Measurements from ENCODE around the gene CCR7.
A peak's percentile ranks its signal among the peaks of the same experiment; 100 is the strongest.
"Not testable (repeated sequence)": the region's sequence is repeated elsewhere in the genome, so short reads cannot be mapped to it uniquely, and the experiment has no call there.

Gene CCR7

DNA sequence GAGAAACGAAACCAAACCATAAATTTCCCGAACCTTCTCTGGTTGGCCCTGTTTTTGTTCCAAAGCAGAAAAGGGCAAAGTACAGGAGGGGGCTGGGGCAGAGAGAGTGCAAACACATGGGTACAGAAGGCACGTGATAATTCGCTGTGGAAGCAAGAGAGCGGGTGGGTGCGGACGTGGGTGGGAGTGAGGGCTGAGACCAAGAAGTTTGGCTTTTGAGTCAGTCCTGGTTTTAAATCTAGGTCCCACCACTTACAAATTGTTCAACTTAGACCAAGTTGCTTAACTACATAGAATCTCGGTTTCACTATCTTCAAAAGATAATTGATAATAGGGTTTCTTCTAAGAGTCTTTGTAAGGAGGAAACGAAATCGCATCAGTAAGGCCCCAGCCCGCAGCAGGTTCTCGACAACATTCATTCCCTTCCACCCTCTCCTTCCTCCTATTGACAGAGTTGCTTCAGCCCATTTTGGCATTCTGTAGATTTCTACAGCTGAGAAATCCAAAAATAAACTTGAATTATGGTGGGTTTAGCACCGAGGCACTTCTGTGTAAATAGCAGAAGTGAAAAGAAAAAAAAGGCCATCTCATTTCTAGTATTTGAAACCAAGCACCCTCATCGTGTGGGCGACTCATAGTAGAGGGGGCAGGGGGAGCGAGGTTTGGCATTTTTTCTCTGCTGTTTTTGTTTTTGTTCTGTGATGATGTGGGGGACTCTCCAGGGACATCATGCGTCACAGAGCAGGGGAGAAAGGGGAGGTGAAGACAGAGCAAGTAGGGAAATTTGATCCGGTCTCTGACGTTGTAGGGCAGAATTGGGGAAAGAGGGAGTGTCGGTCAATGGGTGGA lies 33.6 kb upstream of the CCR7 start:
- H4K20me1 ChIP-seq, result no peaks in the 10 kb centered on the region
- peaks cover 49 to 71% (median 62%) of the 10 kb centered on the region in 10 experiments for H3K4me1 ChIP-seq
- no peaks in the 10 kb centered on the region for H3K27me3 ChIP-seq
- peaks cover 0 to 9% (median 0%) of the 10 kb centered on the region in 11 experiments; a peak in 6 of 22 replicates for H3K9me3 ChIP-seq (replicated peaks in 1 of 11)
- H3K4me2 ChIP-seq, result peak overlapping the region; percentile 74 to 85 (median 79)
- H3K4me3 ChIP-seq, result peak overlapping the region in 8 of 10 experiments; percentile 5 to 56 (median 30); a peak in 10 of 20 replicates
- H3K9ac ChIP-seq, result peak overlapping the region; percentile 42 to 77 (median 69)
- peak overlapping the region; percentile 70 to 94 (median 86) for H3K27ac ChIP-seq
- TF ChIP-seq Cebpa-rat (IDR thresholded peaks at IDR 0.05), result peak in 5 of 11 experiments; percentile 50 to 79 (median 69); a peak in 10 of 22 replicates
- no peaks in the 10 kb centered on the region for H3K36me3 ChIP-seq

- H3K27me3 ChIP-seq, result no peaks in the 10 kb centered on the region
- H3K4me2 ChIP-seq, result peak overlapping the region; percentile 74 to 85 (median 79)
- H3K4me3 ChIP-seq, result peak overlapping the region in 1 of 10 experiments; percentile 56; a peak in 2 of 20 replicates
- TF ChIP-seq Cebpa-rat (IDR thresholded peaks at IDR 0.05), result no peak
- peaks cover 49 to 71% (median 61%) of the 10 kb centered on the region in 10 experiments for H3K4me1 ChIP-seq
- peaks cover 0 to 9% (median 0%) of the 10 kb centered on the region in 11 experiments; a peak in 6 of 22 replicates for H3K9me3 ChIP-seq (replicated peaks in 1 of 11)
- H3K36me3 ChIP-seq, result no peaks in the 10 kb centered on the region
- H3K27ac ChIP-seq, result peak overlapping the region; percentile 70 to 94 (median 86)
- peak overlapping the region; percentile 42 to 77 (median 69) for H3K9ac ChIP-seq
- H4K20me1 ChIP-seq, result no peaks in the 10 kb centered on the region
Measured at GRCh38 chr17:40598301-40598618, 33.0 kb upstream of the CCR7 start.

DNA sequence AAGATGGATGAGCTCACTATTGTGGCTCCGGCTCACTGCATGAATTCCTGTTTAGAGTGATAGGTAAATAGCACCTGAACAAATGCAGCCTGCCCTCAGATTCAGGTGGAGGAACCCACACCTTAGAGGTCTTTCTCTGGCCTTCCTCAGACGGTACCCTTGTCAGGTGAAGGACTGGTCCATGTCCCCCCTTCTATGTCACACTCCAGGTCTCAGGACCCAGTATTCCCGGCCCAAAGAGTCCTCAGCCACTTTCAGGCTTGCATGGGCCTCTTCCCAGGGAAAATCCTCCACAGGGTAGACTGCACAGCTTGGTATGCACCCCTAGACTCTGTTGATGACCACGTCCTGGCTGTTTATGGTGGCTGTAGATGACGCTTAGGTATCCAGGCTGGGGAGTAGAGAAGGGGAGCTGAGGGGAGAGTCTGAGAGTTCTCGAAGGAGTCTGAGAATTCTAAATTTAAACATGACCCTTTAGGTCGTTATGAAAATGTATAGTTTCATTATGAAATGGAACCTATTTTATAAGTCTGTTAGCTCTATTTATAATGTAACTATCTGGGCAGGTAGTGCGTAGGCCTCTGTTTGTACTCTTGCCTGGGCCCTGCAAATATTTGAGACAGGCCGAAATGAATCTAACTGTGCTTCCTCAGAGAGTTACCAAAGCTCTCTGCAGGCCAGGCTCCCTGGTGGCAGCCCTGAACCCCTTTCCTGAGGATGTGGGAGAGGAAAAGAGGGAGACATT lies 32.5 kb upstream of the CCR7 start:
- Histone ChIP-seq H3K9me3 (replicated peaks in 1 of 11) (peaks cover 0 to 9% (median 0%) of the 10 kb centered on the region in 11 experiments; a peak in 6 of 22 replicates), H3K27ac (peak overlapping the region; percentile 70 to 94 (median 86)), H3K36me3 (no peaks in the 10 kb centered on the region), H3K27me3 (no peaks in the 10 kb centered on the region), H3K9ac (peak overlapping the region; percentile 42 to 77 (median 69); a peak in 18 of 22 replicates), H3K4me2 (peak overlapping the region; percentile 74 to 85 (median 79)), H3K4me3 (peak overlapping the region in 1 of 10 experiments; percentile 56; a peak in 1 of 20 replicates), H3K4me1 (peaks cover 49 to 71% (median 56%) of the 10 kb centered on the region in 10 experiments), H4K20me1 (no peaks in the 10 kb centered on the region)
- no peak for TF ChIP-seq Cebpa-rat (IDR thresholded peaks at IDR 0.05)

DNA sequence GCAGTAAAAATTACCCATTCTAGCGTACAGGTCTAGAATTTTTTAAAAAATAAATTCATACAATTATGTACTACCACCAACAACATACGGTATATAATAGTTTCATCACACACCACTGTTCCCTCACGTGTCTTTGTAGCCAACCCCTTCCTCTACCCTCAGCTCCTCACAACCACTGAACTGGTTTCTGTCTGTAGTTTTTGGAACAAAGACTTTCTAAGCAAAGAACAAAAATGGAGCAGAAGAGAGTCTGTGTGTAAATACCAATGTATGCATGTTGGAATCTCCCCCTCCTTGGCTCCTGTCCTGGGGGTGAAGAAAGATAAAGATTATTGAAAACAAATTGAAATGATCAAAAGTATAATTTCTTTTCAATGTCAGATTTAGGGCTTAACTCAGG lies 31.9 kb upstream of the CCR7 start:
- Histone ChIP-seq H4K20me1 (no peaks in the 10 kb centered on the region), H3K9me3 (replicated peaks in 1 of 11) (peaks cover 0 to 9% (median 0%) of the 10 kb centered on the region in 11 experiments; a peak in 6 of 22 replicates), H3K27ac (peak overlapping the region; percentile 70 to 94 (median 86); a peak in 15 of 22 replicates), H3K9ac (no peak overlapping the region; a peak in 2 of 22 replicates), H3K4me2 (peak overlapping the region; percentile 74 to 85 (median 79); a peak in 17 of 22 replicates), H3K4me3 (no peak overlapping the region), H3K27me3 (no peaks in the 10 kb centered on the region), H3K4me1 (peaks cover 49 to 65% (median 51%) of the 10 kb centered on the region in 10 experiments), H3K36me3 (no peaks in the 10 kb centered on the region)
- no peak for TF ChIP-seq Cebpa-rat (IDR thresholded peaks at IDR 0.05)

DNA sequence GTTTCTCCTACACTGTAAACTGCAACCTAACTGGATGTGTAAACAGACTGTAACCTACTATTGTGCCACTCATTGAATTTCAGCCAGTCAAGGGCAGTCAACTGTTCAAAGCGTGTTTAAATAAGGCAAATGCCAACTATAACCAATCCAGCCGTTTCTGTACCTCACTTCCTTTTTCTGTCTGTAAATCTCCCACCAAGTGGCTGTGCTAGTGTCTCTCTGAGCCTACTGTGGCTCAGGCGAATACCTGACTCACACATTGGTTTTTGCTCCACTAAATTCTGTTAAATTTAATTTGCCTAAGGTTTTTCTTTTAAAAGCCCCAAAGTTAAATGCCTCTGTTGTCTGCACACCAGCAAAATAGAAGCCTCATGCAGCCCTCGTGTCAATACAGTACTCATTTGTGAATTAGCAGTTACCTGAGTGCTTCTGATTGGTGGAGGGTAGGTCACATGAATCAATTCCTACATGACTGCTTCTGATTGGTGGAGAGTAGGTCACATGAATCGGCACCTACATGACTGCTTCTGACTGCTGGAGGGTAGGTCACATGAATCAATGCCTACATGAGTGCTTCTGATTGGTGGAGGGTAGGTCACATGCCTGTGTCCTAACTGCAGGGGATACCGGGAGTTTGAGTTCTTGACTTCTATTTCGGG lies 31.1 kb upstream of the CCR7 start:
- Histone ChIP-seq H3K27ac (peak overlapping the region in 9 of 11 experiments; percentile 8 to 87 (median 39); a peak in 15 of 22 replicates), H4K20me1 (no peaks in the 10 kb centered on the region), H3K27me3 (no peaks in the 10 kb centered on the region), H3K36me3 (no peaks in the 10 kb centered on the region), H3K4me2 (peak overlapping the region; percentile 31 to 82 (median 51)), H3K9ac (peak overlapping the region in 1 of 11 experiments; percentile 24; a peak in 1 of 22 replicates), H3K4me1 (peaks cover 47 to 59% (median 50%) of the 10 kb centered on the region in 10 experiments), H3K9me3 (replicated peaks in 1 of 11) (peaks cover 0 to 9% (median 0%) of the 10 kb centered on the region in 11 experiments; a peak in 6 of 22 replicates), H3K4me3 (no peak overlapping the region)
- no peak for TF ChIP-seq Cebpa-rat (IDR thresholded peaks at IDR 0.05)

DNA sequence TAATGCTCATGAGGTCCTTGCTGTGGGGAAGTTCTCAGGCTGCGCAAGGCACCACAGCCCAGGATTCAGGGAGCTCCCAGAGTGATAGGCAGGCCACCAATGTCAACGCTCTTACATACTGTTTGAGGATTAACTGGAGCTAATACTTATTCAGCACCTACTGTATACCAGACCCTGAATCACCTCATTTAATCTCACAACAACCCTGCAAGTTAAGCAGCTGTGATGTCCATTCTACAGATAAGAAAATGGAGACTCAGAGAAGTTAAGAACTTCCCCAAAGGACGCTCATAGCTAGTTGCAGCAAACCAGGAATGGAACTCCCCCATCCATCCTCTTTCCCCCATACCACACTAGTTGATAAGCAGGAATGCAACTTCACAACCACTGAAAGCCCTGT lies 25.5 kb upstream of the CCR7 start:
- Histone ChIP-seq H3K4me1 (peaks cover 2 to 22% (median 5%) of the 10 kb centered on the region in 10 experiments), H3K9ac (no peak overlapping the region), H4K20me1 (no peaks in the 10 kb centered on the region), H3K36me3 (no peaks in the 10 kb centered on the region), H3K9me3 (replicated peaks in 1 of 11) (peaks cover 9 to 38% (median 25%) of the 10 kb centered on the region in 11 experiments; a peak in 20 of 22 replicates), H3K4me2 (peak overlapping the region in 2 of 11 experiments; percentile 39 to 58; a peak in 4 of 22 replicates), H3K27me3 (no peaks in the 10 kb centered on the region), H3K27ac (no peak overlapping the region), H3K4me3 (no peak overlapping the region)
- no peak for TF ChIP-seq Cebpa-rat (IDR thresholded peaks at IDR 0.05)

DNA sequence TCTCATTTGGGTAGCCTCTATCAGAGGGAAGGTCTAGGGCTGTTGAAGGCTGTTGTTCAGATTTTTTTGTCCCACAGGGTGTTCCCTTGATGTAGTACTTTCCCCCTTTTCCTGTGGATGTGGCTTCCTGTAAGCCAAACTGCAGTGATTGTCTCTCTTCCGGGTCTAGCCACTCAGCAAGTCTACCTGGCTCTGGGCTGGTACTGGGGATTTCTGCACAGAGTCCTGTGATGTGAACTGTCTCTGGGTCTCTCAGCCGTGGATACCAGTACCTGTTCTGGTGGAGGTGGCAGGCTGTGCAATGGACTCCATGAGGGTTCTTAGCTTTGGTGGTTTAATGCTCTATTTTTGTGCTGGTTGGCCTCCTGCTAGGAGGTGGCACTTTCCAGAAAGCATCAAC lies 23.3 kb upstream of the CCR7 start:
- peaks cover 23 to 58% (median 39%) of the 10 kb centered on the region in 11 experiments for H3K9me3 ChIP-seq (replicated peaks in 1 of 11)
- no peak overlapping the region for H3K4me2 ChIP-seq
- no peak overlapping the region for H3K4me3 ChIP-seq
- TF ChIP-seq Cebpa-rat (IDR thresholded peaks at IDR 0.05), result no peak
- no peaks in the 10 kb centered on the region for H4K20me1 ChIP-seq
- H3K27me3 ChIP-seq, result no peaks in the 10 kb centered on the region
- H3K4me1 ChIP-seq, result peaks cover 0 to 17% (median 0%) of the 10 kb centered on the region in 10 experiments; a peak in 5 of 20 replicates
- H3K36me3 ChIP-seq, result no peaks in the 10 kb centered on the region; a peak in 1 of 22 replicates
- no peak overlapping the region for H3K27ac ChIP-seq
- no peak overlapping the region for H3K9ac ChIP-seq

- Histone ChIP-seq H3K4me1 (peaks cover 16 to 28% (median 20%) of the 10 kb centered on the region in 10 experiments), H3K4me2 (peak overlapping the region in 1 of 11 experiments; percentile 29; a peak in 3 of 22 replicates), H3K9me3 (replicated peaks in 1 of 11) (peaks cover 23 to 61% (median 39%) of the 10 kb centered on the region in 11 experiments)
- not testable (repeated sequence) for H4K20me1 ChIP-seq, H3K9ac ChIP-seq, H3K4me3 ChIP-seq, H3K27ac ChIP-seq, H3K27me3 ChIP-seq, H3K36me3 ChIP-seq
Measured at GRCh38 chr17:40586264-40586663, 21.0 kb upstream of the CCR7 start.

- H3K27ac ChIP-seq, H3K4me3 ChIP-seq, H4K20me1 ChIP-seq, H3K27me3 ChIP-seq, H3K9ac ChIP-seq, H3K36me3 ChIP-seq, H3K4me2 ChIP-seq: not testable (repeated sequence)
- Histone ChIP-seq H3K9me3 (replicated peaks in 1 of 11) (peaks cover 23 to 59% (median 38%) of the 10 kb centered on the region in 11 experiments), H3K4me1 (peaks cover 16 to 29% (median 22%) of the 10 kb centered on the region in 10 experiments)
Measured at GRCh38 chr17:40584950-40585349, 19.7 kb upstream of the CCR7 start.

All from BLaER1 treated with 17β-estradiol and CSF1 and Interleukin-3, amounts not matched to agents 10 nM and 100 nM (cell line).